ENCODE data around the gene BCL2L1. TPM values are rescaled to one million over a fixed set of nuclear protein-coding genes. Genes with fewer than 3 reads are reported as not detected.

BCL2L1 gene
- total and polyA plus RNA-seq, 10 of the 15 experiments (the other 5 are each of a cell fraction or from before 2014, with no cell fraction given), result 0.63 to 67.7 (median 43.6) TPM

DNA sequence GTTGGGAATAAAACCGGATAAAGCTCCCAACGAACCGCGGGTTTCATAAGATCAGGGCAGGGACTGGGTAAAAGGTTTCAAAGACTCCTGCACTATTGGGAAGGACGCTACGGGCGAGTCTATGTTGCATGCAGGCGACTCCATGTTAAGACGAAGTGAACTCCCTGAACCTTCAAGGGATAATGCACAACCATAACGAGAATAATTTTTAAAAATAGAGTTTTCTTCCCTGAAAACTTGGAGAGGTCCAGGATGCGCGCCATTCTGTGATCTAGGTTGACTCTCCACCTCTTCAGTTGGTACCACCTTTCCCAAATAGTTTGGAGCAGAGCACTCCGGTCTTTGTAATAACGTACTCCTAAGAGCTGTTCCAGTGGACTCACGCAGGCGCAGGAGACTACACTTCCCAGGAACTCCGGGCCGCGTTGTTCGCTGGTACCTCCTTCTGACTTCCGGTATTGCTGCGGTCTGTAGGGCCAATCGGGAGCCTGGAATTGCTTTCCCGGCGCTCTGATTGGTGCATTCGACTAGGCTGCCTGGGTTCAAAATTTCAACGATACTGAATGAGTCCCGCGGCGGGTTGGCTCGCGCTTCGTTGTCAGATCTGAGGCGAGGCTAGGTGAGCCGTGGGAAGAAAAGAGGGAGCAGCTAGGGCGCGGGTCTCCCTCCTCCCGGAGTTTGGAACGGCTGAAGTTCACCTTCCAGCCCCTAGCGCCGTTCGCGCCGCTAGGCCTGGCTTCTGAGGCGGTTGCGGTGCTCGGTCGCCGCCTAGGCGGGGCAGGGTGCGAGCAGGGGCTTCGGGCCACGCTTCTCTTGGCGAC is 16.3 kb upstream of the BCL2L1 start, which contains the start of gene TPX2 (continued):
- TF ChIP-seq, protein P1, sequence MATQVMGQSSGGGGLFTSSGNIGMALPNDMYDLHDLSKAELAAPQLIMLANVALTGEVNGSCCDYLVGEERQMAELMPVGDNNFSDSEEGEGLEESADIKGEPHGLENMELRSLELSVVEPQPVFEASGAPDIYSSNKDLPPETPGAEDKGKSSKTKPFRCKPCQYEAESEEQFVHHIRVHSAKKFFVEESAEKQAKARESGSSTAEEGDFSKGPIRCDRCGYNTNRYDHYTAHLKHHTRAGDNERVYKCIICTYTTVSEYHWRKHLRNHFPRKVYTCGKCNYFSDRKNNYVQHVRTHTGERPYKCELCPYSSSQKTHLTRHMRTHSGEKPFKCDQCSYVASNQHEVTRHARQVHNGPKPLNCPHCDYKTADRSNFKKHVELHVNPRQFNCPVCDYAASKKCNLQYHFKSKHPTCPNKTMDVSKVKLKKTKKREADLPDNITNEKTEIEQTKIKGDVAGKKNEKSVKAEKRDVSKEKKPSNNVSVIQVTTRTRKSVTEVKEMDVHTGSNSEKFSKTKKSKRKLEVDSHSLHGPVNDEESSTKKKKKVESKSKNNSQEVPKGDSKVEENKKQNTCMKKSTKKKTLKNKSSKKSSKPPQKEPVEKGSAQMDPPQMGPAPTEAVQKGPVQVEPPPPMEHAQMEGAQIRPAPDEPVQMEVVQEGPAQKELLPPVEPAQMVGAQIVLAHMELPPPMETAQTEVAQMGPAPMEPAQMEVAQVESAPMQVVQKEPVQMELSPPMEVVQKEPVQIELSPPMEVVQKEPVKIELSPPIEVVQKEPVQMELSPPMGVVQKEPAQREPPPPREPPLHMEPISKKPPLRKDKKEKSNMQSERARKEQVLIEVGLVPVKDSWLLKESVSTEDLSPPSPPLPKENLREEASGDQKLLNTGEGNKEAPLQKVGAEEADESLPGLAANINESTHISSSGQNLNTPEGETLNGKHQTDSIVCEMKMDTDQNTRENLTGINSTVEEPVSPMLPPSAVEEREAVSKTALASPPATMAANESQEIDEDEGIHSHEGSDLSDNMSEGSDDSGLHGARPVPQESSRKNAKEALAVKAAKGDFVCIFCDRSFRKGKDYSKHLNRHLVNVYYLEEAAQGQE (IDR thresholded peaks at IDR 0.05; ENCODE audit: low read depth, low read length), result no peak
- TF ChIP-seq TCF7 (IDR thresholded peaks at IDR 0.05; ENCODE audit: borderline replicate concordance), result no peak
- no peak; the same call in 1 of the 2 replicates for TF ChIP-seq EED (IDR thresholded peaks at IDR 0.05; ENCODE audit: low read depth)
- TF ChIP-seq NFYB (IDR thresholded peaks at IDR 0.05; ENCODE audit: insufficient read depth, low read depth, low read length), result peak; percentile 94
- TF ChIP-seq ZSCAN29 (IDR thresholded peaks at IDR 0.05), result no peak
- TF ChIP-seq CBFB (IDR thresholded peaks at IDR 0.05; ENCODE audit: low read depth), result no peak
- TF ChIP-seq ETV6 (conservative IDR thresholded peaks at IDR 0.05 in 1 of 2, IDR thresholded peaks at IDR 0.05 in 1 of 2; ENCODE audit: borderline replicate concordance in 1 of 2, low read depth in 1 of 2), result no peak
- TF ChIP-seq, protein P2, sequence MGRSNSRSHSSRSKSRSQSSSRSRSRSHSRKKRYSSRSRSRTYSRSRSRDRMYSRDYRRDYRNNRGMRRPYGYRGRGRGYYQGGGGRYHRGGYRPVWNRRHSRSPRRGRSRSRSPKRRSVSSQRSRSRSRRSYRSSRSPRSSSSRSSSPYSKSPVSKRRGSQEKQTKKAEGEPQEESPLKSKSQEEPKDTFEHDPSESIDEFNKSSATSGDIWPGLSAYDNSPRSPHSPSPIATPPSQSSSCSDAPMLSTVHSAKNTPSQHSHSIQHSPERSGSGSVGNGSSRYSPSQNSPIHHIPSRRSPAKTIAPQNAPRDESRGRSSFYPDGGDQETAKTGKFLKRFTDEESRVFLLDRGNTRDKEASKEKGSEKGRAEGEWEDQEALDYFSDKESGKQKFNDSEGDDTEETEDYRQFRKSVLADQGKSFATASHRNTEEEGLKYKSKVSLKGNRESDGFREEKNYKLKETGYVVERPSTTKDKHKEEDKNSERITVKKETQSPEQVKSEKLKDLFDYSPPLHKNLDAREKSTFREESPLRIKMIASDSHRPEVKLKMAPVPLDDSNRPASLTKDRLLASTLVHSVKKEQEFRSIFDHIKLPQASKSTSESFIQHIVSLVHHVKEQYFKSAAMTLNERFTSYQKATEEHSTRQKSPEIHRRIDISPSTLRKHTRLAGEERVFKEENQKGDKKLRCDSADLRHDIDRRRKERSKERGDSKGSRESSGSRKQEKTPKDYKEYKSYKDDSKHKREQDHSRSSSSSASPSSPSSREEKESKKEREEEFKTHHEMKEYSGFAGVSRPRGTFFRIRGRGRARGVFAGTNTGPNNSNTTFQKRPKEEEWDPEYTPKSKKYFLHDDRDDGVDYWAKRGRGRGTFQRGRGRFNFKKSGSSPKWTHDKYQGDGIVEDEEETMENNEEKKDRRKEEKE (IDR thresholded peaks at IDR 0.05), result no peak
- no peak for TF ChIP-seq SMAD1 (IDR thresholded peaks at IDR 0.05; ENCODE audit: low read depth, partially characterized antibody)
- TF ChIP-seq SIX5 (IDR thresholded peaks at IDR 0.05; ENCODE audit: low read depth, low read length, severe bottlenecking), result peak; percentile 78
- TF ChIP-seq SMARCA5 (IDR thresholded peaks at IDR 0.05), result no peak
- TF ChIP-seq FOXM1 (IDR thresholded peaks at IDR 0.05; ENCODE audit: low read depth, low read length), result peak; percentile 86
- TF ChIP-seq, protein P3, sequence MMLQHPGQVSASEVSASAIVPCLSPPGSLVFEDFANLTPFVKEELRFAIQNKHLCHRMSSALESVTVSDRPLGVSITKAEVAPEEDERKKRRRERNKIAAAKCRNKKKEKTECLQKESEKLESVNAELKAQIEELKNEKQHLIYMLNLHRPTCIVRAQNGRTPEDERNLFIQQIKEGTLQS (IDR thresholded peaks at IDR 0.05; ENCODE audit: borderline replicate concordance, extremely low read depth, low read depth, low read length), result no peak
- peak; percentile 75 for TF ChIP-seq CREB1 (IDR thresholded peaks at IDR 0.05; ENCODE audit: low read depth)
- TF ChIP-seq JUNB (IDR thresholded peaks at IDR 0.05), result no peak
- TF ChIP-seq KLF5 (IDR thresholded peaks at IDR 0.05; ENCODE audit: partially characterized antibody), result no peak
- peak; percentile 70; the same call in 1 of the 2 replicates for TF ChIP-seq CREM (IDR thresholded peaks at IDR 0.05; ENCODE audit: low read depth)
- TF ChIP-seq, protein P4, sequence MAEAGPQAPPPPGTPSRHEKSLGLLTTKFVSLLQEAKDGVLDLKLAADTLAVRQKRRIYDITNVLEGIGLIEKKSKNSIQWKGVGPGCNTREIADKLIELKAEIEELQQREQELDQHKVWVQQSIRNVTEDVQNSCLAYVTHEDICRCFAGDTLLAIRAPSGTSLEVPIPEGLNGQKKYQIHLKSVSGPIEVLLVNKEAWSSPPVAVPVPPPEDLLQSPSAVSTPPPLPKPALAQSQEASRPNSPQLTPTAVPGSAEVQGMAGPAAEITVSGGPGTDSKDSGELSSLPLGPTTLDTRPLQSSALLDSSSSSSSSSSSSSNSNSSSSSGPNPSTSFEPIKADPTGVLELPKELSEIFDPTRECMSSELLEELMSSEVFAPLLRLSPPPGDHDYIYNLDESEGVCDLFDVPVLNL (IDR thresholded peaks at IDR 0.05; ENCODE audit: low read depth, low read length), result peak; percentile 93
- TF ChIP-seq, protein P5, sequence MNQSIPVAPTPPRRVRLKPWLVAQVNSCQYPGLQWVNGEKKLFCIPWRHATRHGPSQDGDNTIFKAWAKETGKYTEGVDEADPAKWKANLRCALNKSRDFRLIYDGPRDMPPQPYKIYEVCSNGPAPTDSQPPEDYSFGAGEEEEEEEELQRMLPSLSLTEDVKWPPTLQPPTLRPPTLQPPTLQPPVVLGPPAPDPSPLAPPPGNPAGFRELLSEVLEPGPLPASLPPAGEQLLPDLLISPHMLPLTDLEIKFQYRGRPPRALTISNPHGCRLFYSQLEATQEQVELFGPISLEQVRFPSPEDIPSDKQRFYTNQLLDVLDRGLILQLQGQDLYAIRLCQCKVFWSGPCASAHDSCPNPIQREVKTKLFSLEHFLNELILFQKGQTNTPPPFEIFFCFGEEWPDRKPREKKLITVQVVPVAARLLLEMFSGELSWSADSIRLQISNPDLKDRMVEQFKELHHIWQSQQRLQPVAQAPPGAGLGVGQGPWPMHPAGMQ (IDR thresholded peaks at IDR 0.05; ENCODE audit: borderline replicate concordance), result no peak
- TF ChIP-seq MXI1 (IDR thresholded peaks at IDR 0.05; ENCODE audit: low read depth, low read length), result 0 out of 2 replicates have a peak, but pooled peaks have one; percentile 80
- TF ChIP-seq KDM1A (IDR thresholded peaks at IDR 0.05; ENCODE audit: borderline replicate concordance), result no peak
